ENCODE measurements around the gene CREM. TPM values are rescaled to one million over a fixed set of nuclear protein-coding genes. Genes with fewer than 3 reads are reported as not detected.

The CREM gene
- total RNA-seq, 2 experiments from 2014 or later = 32.2 to 38.1 TPM

DNA sequence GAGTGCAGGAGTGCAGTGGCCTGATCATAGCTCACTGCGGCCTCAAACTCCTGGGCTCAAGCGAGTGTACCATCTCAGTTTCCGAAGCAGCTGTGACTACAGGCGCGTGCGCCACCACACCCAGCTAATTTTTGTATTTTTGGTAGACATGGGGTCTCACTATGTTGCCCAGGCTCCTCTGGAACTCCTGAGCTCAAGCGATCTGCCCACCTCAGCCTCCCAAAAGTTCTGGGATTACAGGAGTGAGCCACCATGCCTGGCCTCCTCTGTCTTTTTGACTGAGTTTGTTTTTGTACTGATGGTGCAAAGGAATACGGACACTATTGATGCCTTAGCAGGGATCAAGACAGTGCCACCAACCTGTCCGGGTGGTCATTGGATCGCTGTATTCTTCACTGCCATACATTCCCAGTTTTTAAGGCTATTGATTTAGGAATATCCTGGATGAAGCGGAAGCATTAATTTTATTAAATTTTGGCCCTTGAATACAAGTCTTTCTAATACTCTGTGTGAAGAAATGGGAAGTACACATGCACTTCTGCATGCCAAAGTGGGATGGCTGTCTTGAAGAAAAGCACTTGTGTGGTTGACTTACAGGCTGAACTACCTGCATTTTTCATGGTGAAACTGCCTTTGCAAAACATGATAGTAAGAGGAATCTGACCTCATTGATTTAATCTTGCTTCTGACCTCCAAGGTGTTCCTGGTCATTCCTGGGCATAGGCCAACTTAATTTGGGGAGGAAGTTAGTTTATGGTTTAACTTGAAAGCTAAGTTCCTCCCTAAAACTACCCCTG lies 34.5 kb upstream of the CREM start:
- no peak for DNase-seq (ENCODE audit: low spot score)
- POLR2A ChIA-PET = interaction anchor here (1.1 kb wide), 1 partner anchor 14 kb away, joined by 4 read pairs; no protein-coding TSS in a partner anchor
- Histone ChIP-seq H3K9me2 (ENCODE audit: insufficient read depth, low read length) (no peaks in the 10 kb centered on the region), H3K4me2 (ENCODE audit: low read length) (no peak overlapping the region), H3K36me3 (ENCODE audit: insufficient read depth, low read length) (peaks cover 5% of the 10 kb centered on the region; the same call in 1 of the 2 replicates), H4K20me1 (ENCODE audit: insufficient read depth, low read length) (no peaks in the 10 kb centered on the region), H3K4me3 (ENCODE audit: low read depth, low read length, poor library complexity, severe bottlenecking) (no peak overlapping the region), H3K4me1 (ENCODE audit: insufficient read depth, low read length, poor library complexity, severe bottlenecking) (peaks cover 15% of the 10 kb centered on the region), H3K79me2 (ENCODE audit: insufficient read depth, low read depth, low read length) (peaks cover 27% of the 10 kb centered on the region; the same call in 1 of the 2 replicates), H2AFZ (ENCODE audit: low read length) (no peak overlapping the region), H3K9me3 (ENCODE audit: low read length) (peaks cover 10% of the 10 kb centered on the region), H3K27ac (ENCODE audit: low read depth, low read length, poor library complexity, severe bottlenecking) (no peak overlapping the region)
- no TSS peak for BruUV-seq (replicated peaks)
- intact Hi-C loops (cut with micrococcal nuclease; ENCODE audit: unreplicated experiment) = loop anchor here (10.0 kb wide), 1 partner anchor 243 kb away; the partner anchor contains the start of gene CCNY
- TF ChIP-seq, protein P1, sequence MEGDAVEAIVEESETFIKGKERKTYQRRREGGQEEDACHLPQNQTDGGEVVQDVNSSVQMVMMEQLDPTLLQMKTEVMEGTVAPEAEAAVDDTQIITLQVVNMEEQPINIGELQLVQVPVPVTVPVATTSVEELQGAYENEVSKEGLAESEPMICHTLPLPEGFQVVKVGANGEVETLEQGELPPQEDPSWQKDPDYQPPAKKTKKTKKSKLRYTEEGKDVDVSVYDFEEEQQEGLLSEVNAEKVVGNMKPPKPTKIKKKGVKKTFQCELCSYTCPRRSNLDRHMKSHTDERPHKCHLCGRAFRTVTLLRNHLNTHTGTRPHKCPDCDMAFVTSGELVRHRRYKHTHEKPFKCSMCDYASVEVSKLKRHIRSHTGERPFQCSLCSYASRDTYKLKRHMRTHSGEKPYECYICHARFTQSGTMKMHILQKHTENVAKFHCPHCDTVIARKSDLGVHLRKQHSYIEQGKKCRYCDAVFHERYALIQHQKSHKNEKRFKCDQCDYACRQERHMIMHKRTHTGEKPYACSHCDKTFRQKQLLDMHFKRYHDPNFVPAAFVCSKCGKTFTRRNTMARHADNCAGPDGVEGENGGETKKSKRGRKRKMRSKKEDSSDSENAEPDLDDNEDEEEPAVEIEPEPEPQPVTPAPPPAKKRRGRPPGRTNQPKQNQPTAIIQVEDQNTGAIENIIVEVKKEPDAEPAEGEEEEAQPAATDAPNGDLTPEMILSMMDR (conservative IDR thresholded peaks at IDR 0.05; ENCODE audit: low read length) = no peak
- TF ChIP-seq EZH2phosphoT487 (IDR thresholded peaks at IDR 0.05; ENCODE audit: borderline replicate concordance, low read depth, low read length) = no peak
- CTCF ChIA-PET (ENCODE audit: unreplicated experiment) = no interaction called here

- H3K27ac ChIP-seq (ENCODE audit: low read depth, low read length, poor library complexity, severe bottlenecking) = no peak overlapping the region
- TF ChIP-seq EZH2phosphoT487 (IDR thresholded peaks at IDR 0.05; ENCODE audit: borderline replicate concordance, low read depth, low read length) = no peak
- TF ChIP-seq, protein P1 (conservative IDR thresholded peaks at IDR 0.05; ENCODE audit: low read length) = no peak
- H3K4me2 ChIP-seq (ENCODE audit: low read length) = no peak overlapping the region
- H3K4me1 ChIP-seq (ENCODE audit: insufficient read depth, low read length, poor library complexity, severe bottlenecking) = peaks cover 15% of the 10 kb centered on the region
- no peak overlapping the region for H2AFZ ChIP-seq (ENCODE audit: low read length)
- no peaks in the 10 kb centered on the region for H3K9me2 ChIP-seq (ENCODE audit: insufficient read depth, low read length)
- intact Hi-C loops (cut with micrococcal nuclease; ENCODE audit: unreplicated experiment) = loop anchor here (10.0 kb wide), 1 partner anchor 242 kb away; the partner anchor contains the start of gene CCNY
- H3K9me3 ChIP-seq (ENCODE audit: low read length) = peaks cover 10% of the 10 kb centered on the region
- ChIA-PET POLR2A (interaction anchor here (0.7 kb wide), 1 partner anchor 135 kb away, joined by 8 read pairs; no protein-coding TSS in a partner anchor), CTCF (ENCODE audit: unreplicated experiment) (no interaction called here)
- peak; percentile 8 for DNase-seq (ENCODE audit: low spot score)
- H4K20me1 ChIP-seq (ENCODE audit: insufficient read depth, low read length) = no peaks in the 10 kb centered on the region
- H3K36me3 ChIP-seq (ENCODE audit: insufficient read depth, low read length) = no peaks in the 10 kb centered on the region; the same call in 1 of the 2 replicates
- no TSS peak for BruUV-seq (replicated peaks)
- no peak overlapping the region for H3K4me3 ChIP-seq (ENCODE audit: low read depth, low read length, poor library complexity, severe bottlenecking)
- H3K79me2 ChIP-seq (ENCODE audit: insufficient read depth, low read depth, low read length) = peaks cover 21% of the 10 kb centered on the region; the same call in 1 of the 2 replicates
Observed at GRCh38 chr10:35092851-35093250, 33.8 kb upstream of the CREM start.
